SKM-1 (cell line): Measurements from ENCODE around the gene TSC22D1.

Experiments
- DNase-seq: peaks from one replicate; lab custom pipeline; 2025; ENCODE audit not compliant: unreplicated experiment; lab: John Stamatoyannopoulos, UW

TSC22D1 gene

GRCh38 chr13:44433863-44434765 lies 142.0 kb downstream of the TSC22D1 start:
- no peak for DNase-seq

DNA sequence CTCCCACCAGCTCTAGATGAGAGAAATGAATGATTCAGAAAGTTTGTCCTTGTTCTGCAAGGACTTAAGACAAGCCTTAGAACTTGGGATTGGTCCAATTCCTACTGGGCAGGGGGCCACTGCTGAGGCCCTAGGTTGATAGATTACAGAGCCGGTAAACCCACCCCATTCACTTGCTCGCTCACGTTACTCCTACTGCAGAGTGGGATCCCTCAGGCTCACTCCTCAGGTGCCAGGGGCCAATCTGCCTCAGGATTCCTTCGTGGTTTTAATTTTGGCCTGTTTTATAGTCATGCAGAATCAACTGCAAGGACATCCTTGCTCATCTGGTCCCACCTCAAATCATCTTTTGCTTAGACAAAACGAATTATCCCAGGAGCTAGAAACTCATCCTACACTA lies 143.5 kb downstream of the TSC22D1 start:
- DNase-seq: no peak

DNA sequence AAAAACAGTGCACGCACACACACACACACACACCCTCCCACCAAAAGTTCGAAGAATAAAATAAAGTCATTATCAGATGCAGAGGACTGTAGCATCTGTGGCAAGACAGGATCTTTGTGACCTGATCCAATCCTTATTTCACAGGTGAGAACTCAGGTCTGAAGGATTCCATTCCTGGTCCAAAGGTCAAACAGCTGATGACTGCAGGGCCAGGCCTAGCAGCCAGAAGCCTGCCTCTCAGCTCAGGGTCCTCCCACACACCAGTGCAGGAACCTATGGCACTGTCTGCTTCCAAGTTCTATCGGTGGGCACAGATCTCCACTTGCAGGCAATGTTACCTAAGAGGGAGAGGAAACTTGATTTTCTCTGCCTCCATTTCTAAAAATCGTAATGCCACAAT lies 145.0 kb downstream of the TSC22D1 start:
- no peak for DNase-seq

DNA sequence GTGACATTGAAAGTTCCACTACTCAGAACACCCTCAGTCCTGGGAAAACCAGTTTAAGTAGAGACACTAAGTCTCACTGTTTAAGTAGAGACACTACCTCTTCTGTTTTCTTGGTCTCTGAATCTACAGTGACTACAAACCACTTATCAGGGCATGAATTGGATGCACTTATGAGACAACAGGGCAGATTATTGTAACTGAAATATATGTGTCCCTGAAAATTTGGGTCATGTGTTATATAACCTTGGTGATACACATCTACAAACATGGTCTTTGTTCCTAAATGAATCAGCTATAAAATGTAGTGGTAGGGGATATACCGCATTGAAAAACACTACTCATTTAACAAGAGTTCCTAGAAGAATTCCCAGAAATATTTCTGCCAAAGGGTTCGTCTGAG lies 146.8 kb downstream of the TSC22D1 start:
- DNase-seq: no peak

GRCh38 chr13:44426461-44426860 lies 149.7 kb downstream of the TSC22D1 start:
- no peak for DNase-seq

GRCh38 chr13:44425815-44426078 lies 150.4 kb downstream of the TSC22D1 start:
- DNase-seq: no peak

DNA sequence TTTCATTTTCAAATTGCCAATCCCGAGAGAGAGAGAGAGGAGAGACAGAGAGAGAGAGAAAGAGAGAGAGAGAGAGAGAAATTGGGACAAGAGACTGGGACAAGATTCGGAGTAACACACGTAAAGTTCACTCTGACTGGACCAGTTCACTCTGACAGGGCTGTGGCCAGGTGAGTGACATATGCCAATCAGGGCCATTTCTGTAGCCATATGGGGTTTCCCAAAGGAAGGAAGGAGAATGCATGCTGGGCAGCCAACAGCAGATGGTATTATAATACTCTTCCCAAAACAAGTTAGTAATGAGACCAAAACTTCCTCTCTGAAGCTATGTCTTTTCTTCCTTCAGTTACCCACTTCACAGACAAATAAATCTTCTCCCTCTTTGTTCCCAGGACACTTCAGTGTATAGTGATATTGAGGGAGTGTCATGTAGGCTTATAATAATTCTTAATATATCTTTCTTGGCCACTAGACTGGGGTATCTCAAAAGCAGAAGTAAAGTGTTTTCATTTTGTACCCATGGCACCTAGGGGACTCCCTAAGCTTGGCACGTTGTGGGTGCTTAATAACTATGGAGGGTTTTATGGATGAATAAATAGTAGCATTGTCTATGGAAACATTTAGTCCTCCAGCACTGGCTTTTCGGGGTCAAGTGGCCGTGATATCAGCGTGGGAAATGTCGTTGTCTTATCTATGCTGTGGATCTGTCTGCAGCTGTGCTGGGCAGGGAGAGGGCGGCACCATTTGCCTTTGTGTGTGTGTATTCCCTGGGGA lies 150.9 kb downstream of the TSC22D1 start:
- no peak for DNase-seq

DNA sequence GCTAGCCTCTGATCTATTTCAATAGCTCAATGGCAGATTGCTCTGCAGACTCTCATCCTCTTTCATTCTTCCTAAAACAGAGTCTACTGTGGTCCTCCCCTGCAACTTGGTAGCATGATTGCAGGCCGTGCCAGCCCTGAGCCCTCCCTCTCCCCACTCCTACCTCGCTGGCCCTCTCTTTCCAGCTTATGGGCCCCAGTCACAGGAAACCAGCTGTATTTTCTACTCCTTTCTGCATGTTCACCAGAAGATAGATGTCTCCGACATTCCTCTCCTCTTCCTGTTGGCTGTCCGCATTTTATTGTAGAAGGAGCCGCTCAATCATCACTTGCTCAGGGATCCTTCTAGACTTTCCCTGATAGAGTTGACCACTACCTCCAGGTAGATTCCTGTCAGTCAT lies 152.3 kb downstream of the TSC22D1 start:
- DNase-seq: no peak

- no peak for DNase-seq
Measured at GRCh38 chr13:44422755-44423643, 153.1 kb downstream of the TSC22D1 start.

- DNase-seq: no peak
Measured at GRCh38 chr13:44421853-44422525, 154.1 kb downstream of the TSC22D1 start.

GRCh38 chr13:44420376-44421220 lies 155.5 kb downstream of the TSC22D1 start:
- DNase-seq: no peak

- DNase-seq: no peak
Measured at GRCh38 chr13:44417876-44418275, 158.3 kb downstream of the TSC22D1 start.

GRCh38 chr13:44417446-44417845 lies 158.7 kb downstream of the TSC22D1 start:
- no peak for DNase-seq

- no peak for DNase-seq
Measured at GRCh38 chr13:44416744-44417143, 159.4 kb downstream of the TSC22D1 start.

DNA sequence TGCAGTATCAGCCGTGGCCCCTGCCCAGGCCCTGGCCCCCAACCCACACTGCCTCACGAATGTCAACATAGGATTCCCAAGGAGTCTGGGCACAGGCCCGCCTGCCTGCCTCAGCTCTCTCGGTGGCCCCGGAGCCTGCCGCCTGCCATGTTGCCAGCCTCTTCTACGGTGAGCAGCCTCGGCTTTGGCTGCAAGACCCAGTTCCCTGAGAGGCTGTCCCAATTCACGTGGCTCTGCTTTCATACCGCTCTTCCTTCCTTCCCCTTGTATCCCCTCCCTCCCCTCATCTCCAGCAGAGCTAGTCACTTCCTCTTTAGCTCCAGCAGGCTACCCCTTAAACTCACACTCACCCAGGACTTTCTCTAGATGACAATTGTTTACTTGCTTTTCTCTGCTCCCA lies 159.8 kb downstream of the TSC22D1 start:
- peak; percentile 73 for DNase-seq

DNA sequence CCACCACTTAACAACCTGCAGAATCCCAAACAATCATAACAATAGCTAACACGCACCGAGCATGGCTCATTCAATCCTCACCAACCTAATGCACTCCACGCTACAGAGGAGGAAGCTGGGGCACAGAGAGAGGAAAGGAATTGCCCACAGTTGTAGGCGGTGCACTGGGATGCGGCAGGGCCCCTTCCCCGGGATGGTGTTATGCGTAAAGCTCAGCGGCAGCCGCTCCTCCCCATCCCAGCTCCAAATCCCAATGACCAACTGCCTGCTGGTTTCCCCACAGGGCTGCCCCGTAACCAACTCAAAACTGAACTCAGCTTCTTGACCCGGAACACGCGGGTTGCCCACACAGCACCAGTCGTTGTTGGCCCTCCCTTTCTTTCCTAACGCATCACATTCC lies 160.3 kb downstream of the TSC22D1 start:
- no peak for DNase-seq

GRCh38 chr13:44414716-44415115 lies 161.4 kb downstream of the TSC22D1 start:
- no peak for DNase-seq

DNA sequence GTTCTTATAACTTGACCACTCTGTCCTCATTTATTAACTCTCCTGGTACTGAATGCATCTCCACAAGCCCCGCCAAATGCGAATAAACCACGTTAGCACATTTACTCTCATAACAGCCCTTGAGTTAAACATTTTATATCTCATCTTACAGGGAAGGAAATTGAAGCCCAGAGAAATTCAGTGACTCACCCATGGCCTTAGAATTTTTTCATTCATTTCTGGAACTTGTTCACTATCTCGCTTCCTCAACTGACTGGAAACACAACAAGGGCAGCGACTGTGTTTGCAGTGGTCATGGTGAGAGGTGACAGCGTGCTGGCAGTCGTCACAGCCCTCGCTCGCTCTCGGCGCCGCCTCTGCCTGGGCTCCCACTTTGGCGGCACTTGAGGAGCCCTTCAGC lies 163.0 kb downstream of the TSC22D1 start:
- DNase-seq: no peak

- DNase-seq: no peak
Measured at GRCh38 chr13:44412346-44412935, 163.7 kb downstream of the TSC22D1 start.

DNA sequence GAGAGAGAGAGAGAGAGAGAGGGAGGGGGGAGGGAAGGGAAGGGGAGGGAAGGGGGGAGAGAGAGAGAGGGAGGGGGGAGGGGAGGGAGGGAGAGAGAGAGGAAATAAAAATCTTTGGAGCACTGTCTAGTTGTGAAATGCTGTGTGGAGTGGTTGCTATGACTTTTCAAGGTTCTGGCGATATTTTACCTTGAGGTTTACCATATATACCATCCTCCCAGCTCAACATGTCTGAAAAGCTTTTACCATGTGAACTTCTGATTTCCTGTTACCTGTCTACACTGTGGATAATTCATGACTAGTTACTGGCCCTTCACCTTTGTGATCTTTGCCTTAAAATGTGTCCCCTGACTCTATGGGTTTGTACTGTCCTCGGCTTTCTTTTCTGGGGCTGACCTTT lies 164.3 kb downstream of the TSC22D1 start:
- no peak for DNase-seq
